GM19452 (cell line): Measurements from ENCODE around the gene SMTN.
"Not testable (repeated sequence)": the region's sequence is repeated elsewhere in the genome, so short reads cannot be mapped to it uniquely, and the experiment has no call there.

Experiments used
- ATAC-seq: cut with Tn5 transposase; IDR thresholded peaks from one replicate; pipeline ENCODE4 v1.9.1; 2021; ENCODE audit not compliant: unreplicated experiment

The SMTN gene

DNA sequence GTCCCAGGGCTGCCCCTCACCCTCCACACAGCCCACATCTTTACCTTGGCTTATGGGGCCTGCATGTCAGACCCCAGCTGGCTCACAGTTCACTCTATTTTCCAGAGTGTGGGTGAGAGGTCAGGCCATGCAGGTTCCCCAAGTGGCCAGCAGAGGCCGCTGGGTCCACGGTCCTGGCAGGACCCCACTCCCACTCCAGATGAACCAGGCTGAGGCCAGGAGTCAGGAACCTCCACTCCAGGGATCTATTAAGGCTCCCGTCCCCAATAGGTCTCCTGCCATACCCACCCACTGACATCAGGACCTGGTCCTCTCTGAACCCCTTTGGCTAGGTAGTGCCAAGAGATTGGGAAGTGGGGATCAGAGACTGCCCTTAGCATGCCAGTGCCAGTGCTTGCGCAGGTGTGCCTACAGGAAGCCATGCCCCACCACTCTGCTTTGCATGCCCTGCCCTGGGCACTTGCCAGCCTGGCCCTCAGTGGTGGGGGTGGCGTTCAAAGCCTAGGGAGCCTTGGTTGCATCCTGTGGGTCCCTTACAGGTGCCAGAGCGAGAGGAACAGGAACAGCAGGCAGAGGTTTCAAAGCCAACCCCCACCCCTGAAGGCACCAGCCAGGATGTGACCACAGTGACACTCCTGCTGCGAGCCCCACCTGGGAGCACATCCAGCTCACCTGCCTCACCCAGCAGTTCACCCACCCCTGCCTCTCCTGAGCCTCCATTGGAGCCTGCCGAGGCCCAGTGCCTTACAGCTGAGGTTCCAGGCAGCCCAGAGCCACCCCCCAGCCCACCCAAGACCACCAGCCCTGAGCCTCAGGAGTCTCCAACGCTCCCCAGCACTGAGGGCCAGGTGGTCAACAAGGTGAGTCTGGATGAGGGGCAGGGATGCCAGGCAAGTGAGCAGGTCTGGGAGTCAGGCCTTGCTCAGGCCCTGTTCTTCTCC is 8.3 kb downstream of the SMTN start:
- ATAC-seq: no peak

DNA sequence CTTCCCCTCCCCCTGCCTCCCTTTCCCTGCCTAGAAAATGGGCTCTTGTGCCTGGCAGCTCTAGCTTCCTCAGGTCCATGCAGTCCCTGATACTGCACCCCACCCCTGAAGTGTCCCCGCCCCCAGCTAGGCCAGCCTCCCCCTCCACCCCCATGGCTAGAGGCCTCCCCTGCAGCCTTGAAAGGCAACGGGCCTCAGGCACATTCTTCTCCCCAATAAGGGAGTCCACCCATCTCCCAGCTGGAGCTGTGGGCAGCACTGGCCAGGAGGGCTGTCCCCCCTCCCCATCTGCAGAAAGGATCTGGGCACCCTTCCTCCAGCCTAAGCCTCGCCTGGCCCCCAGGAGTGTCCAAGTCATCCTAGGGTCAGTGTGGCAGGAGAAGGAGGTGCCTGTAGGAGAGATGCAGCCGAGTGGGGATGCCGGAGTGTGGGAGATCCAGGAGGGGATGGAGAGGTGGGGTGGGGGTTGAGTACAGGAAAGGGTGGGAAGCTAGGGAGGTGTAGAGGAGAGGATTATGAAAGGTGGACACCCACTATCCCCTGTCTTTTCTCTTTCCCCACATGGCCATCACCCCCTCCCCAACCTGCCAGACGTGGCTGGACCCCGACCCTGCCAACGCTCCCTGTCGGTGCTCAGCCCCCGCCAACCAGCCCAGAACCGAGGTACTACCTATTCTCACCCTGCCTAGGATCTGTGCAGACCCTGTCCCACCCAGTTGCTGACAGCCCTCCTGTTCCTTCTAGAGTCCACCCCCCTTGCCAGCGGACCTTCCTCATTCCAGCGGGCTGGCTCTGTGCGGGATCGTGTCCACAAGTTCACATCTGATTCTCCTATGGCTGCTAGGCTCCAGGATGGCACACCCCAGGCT is 9.3 kb downstream of the SMTN start:
- ATAC-seq: no peak

DNA sequence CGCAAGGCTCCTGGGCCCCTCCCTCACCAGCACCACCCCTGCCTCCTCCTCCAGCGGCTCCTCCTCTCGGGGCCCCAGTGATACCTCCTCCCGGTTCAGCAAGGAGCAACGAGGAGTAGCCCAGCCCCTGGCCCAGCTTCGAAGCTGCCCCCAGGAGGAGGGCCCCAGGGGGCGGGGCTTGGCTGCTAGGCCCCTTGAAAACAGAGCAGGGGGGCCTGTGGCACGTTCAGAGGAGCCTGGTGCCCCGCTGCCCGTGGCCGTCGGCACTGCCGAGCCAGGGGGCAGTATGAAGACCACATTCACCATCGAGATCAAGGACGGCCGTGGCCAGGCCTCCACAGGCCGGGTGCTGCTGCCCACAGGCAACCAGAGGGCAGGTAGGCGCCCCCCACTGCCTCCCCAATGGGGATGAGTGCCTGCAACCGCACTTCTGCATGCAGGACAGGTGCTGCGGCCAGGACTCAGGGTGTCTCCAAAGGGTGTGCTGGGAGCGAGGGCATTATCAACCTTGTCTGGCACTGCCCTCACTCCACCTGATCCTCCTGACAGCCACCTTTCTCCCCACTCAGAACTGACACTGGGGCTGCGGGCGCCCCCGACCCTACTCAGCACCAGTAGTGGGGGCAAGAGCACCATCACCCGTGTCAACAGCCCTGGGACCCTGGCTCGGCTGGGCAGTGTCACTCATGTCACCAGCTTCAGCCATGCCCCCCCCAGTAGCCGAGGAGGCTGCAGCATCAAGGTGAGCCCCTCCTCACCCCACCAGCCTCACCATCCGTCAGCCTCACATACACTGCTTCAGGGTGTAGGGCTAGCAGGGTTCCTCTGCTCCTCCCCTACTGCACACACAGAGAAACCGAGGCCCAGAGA is 10.2 kb downstream of the SMTN start:
- no peak for ATAC-seq

DNA sequence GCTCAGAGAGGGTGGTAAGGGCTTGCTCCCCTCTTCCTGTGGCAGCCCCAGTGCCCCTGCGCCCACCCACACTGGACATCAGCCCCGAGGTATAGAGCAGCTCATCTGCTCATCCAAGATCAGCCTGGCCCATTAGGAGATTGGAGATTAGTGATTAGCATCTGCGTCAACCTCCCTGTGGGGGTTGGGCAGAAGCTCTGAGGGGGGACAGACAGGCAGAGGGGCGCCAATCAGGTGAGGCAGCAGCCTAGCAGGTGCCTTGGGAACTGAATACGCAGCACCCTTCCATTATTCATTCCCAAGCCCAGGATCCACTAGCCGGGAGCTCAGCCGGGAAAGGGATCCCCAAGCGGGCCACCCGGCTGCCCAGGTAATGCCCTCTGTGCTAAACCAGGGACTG is 11.0 kb downstream of the SMTN start:
- ATAC-seq: no peak

- no peak for ATAC-seq
These were observed 12.2 kb downstream of the SMTN start for GRCh38 chr22:31093086-31093850.

DNA sequence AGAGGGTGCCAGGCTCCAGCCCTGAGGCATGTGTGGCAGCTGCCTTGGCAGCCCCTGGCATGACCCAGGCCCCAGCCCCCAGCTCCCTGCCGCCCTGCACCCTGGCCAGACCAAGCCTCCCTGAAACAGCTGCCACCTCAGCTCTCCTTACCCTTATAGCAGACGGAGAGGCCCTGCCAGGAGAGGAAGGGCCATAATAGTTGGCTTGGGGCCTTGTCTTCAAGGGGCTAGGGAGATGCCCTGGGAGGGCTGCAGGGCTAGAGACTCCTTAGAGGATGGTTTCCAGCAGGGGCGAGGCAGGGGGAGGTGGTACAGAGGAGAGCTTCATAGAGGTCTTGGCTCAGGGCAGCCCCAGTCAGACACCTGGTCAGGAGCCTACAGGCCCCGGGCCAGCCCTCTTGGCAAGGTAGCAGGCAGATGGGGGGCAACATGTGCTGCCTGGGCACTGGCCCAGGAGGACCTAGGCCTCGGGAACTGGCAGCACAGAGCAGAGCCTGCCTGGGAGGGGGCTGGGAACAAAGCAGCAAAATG is 13.0 kb downstream of the SMTN start:
- ATAC-seq: no peak

DNA sequence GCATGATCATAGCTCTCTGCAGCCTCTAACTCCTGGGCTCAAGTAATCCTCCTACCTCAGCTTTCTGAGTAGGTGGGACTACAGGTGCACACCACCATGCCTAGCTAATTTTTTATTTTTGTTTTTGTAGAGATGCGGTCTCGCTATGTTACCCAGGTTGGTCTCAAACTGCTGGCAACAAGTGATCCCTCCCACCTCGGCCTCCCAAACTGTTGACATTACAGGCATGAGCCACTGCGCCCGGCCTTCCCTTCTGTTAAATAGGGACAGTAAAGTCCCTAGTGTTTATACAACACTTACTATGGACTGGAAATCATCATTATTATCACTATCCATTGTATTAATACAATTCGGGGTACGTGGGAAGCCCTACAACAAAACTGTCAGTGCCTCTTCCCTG is 13.6 kb downstream of the SMTN start:
- ATAC-seq: no peak

GRCh38 chr22:31095637-31096249 is 14.6 kb downstream of the SMTN start:
- no peak for ATAC-seq

DNA sequence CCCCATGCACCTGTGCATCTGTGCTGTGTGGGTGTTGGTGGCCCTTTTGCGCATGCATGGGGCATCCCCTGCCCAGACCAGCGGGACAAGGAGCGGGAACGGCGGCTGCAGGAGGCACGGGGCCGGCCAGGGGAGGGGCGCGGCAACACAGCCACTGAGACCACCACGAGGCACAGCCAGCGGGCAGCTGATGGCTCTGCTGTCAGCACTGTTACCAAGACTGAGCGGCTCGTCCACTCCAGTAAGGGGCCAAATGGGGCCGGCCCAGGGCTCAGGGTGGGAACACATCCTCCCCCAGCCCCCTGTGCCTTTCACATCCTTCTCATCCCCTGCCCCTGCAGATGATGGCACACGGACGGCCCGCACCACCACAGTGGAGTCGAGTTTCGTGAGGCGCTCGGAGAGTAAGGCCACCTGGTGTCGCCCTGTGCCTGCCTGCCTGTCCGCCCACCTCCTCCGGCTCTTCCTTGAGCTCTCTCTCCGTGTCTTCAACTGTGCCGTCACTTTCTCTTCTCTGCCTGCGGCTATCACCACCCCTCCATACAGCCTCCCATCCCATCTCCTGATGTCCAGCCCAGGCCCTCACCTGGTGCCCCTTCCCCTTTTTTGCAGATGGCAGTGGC is 15.7 kb downstream of the SMTN start:
- ATAC-seq: no peak

DNA sequence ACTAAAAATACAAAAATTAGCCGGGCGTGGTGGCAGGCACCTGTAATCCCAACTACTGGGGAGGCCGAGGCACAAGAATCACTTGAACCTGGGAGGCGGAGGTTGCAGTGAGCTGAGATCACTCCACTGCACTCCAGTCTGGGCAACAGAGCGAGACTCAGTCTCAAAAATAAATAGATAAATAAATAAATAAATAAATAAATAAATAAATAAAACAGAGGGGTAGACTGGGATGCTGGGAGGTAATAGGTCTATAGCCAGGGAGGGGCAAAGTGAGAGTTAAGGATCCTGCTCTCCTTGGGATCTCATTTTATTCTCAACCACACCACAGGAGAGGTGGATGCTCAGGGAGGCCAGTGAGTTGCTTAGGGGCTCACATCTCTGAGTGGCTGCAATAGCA is 16.4 kb downstream of the SMTN start:
- ATAC-seq: not testable (repeated sequence)

DNA sequence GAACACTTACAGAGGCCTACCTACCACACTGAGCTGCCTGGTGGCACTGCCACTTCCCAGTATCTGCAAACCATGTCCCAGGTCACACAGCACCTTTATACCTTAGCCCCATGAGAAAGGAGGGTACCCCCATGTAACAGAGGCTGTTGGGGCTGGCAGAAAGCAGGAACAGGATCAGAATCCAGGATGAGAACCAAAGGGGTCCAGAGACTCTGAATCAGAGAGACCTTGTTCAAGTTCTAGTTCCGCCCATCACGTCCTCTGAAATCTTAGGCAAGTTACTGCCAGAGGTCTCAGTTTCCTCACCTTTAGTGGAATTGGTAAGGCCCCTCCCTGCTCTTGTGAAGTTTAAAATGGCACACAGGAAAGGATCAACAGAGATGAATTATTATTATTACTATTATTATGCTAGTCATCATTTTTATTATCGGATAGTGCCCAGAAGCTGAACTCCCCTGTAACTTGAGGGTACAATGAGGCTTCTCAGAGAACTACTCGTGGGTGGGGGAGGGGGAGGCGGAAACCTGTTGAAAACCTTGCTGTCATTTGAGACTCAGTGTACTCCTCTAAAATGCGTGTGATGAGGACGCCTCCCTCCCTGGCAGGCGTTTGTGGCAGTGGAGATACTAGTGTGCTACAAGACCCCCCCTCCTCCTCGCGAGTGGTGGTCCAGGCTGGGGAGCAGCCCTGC is 17.0 kb downstream of the SMTN start:
- ATAC-seq: no peak

GRCh38 chr22:31098632-31099110 is 17.6 kb downstream of the SMTN start:
- ATAC-seq: no peak

- no peak for ATAC-seq
These were observed 18.3 kb downstream of the SMTN start for GRCh38 chr22:31099386-31099785.

- ATAC-seq: no peak
These were observed 19.0 kb downstream of the SMTN start for GRCh38 chr22:31099841-31100761.

GRCh38 chr22:31100762-31101525 is 19.8 kb downstream of the SMTN start:
- no peak for ATAC-seq

DNA sequence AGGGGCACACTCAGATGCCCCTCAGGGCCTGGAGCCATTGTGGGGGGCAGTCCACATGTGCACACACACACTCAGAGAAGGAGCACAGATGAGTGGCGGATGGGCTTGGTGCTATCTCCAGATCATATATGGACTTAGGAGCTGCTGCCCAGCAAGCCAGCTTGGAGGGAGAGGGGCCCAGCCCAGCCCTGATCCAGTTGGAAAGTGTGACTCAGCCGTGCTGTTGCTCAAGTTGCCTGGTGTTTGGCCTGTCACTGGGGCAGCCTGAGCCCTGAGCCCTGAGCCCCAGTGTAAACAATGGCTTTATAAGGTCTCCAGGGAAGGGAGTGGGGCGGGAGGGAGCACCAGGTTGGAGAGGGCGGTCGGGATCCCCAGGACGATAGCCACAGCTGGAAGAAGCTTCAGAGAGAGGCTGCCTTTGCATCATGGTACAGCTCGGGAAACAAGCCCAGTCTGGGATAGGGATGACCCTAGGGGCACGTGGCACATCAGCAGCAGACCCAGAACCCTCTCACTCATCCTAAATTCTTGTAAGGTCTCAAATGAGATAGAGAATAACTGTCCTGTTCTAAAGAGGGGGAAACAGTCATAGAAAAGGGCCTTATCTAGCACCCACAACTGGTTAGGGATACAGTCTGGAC is 21.4 kb downstream of the SMTN start:
- no peak for ATAC-seq
